HL-60 (cell line): Measurements from ENCODE around the gene FSD1L.

Experiments
- DNase-seq, 2 experiments: peaks; one replicate each; pipeline ENCODE4 v3.0.0-alpha.2; 2010 to 2020; ENCODE audit warnings: low read depth in 1 of 2, low spot score in 1 of 2
- H3K27ac ChIP-seq: fragments of 250-450 bp; sonication (Bioruptor Pico); replicated peaks from 2 replicates; pipeline ENCODE4 v1.5.1; 2020; ENCODE audit warnings: mild to moderate bottlenecking, moderate library complexity
- H3K27me3 ChIP-seq: fragments of 250-450 bp; sonication (Bioruptor Pico); 2 replicates; pipeline ENCODE4 v1.5.1; 2021; ENCODE audit warnings: mild to moderate bottlenecking, moderate library complexity; ENCODE audit not compliant: insufficient read depth, poor library complexity, severe bottlenecking
- H3K4me3 ChIP-seq: replicated peaks from 2 replicates; pipeline ENCODE4 v1.5.1; 2011; ENCODE audit warnings: mild to moderate bottlenecking, control low read depth, low read length; ENCODE audit not compliant: insufficient read depth
- CTCF ChIP-seq: IDR thresholded peaks from one replicate; pipeline ENCODE4 v1.5.1; 2011; ENCODE audit warnings: low read length, control low read depth, inconsistent platforms; ENCODE audit not compliant: insufficient read depth
- GABPA ChIP-seq: IDR thresholded peaks from 2 replicates; pipeline ENCODE4 v1.6.1; 2012; ENCODE audit warnings: low read depth
- POLR2AphosphoS5 ChIP-seq: IDR thresholded peaks from 2 replicates; pipeline ENCODE4 v1.6.1; 2012; ENCODE audit warnings: low read depth
- REST ChIP-seq: IDR thresholded peaks from 2 replicates; pipeline ENCODE4 v1.6.1; 2012; ENCODE audit warnings: low read depth; ENCODE audit not compliant: insufficient replicate concordance
- SPI1 ChIP-seq: IDR thresholded peaks from 2 replicates; pipeline ENCODE4 v1.6.1; 2012; ENCODE audit warnings: low read depth, mild to moderate bottlenecking, borderline replicate concordance

Gene FSD1L

GRCh38 chr9:105500108-105500766 is 52.4 kb downstream of the FSD1L start:
- H3K27me3 ChIP-seq: no peaks in the 10 kb centered on the region
- no peak for TF ChIP-seq POLR2AphosphoS5
- TF ChIP-seq CTCF: no peak
- no peak overlapping the region for H3K27ac ChIP-seq
- DNase-seq: peak in 1 of 2 experiments; percentile 15
- no peak overlapping the region for H3K4me3 ChIP-seq

GRCh38 chr9:105501414-105501813 is 53.6 kb downstream of the FSD1L start:
- Histone ChIP-seq H3K4me3 (no peak overlapping the region), H3K27ac (no peak overlapping the region), H3K27me3 (no peaks in the 10 kb centered on the region)
- TF ChIP-seq REST (no peak), SPI1 (no peak)
- no peak for DNase-seq

- no peaks in the 10 kb centered on the region for H3K27me3 ChIP-seq
- no peak overlapping the region for H3K4me3 ChIP-seq
- H3K27ac ChIP-seq: no peak overlapping the region
- no peak for TF ChIP-seq CTCF
- no peak for TF ChIP-seq GABPA
- TF ChIP-seq POLR2AphosphoS5: no peak
- TF ChIP-seq REST: no peak
- TF ChIP-seq SPI1: no peak
- DNase-seq: no peak
Observed at GRCh38 chr9:105502276-105502675, 54.4 kb downstream of the FSD1L start.

- no peak overlapping the region for H3K27ac ChIP-seq
- TF ChIP-seq GABPA (no peak), CTCF (no peak), REST (no peak), SPI1 (no peak), POLR2AphosphoS5 (no peak)
- H3K27me3 ChIP-seq: no peaks in the 10 kb centered on the region
- H3K4me3 ChIP-seq: no peak overlapping the region
- no peak for DNase-seq
Observed at GRCh38 chr9:105503881-105504280, 56.0 kb downstream of the FSD1L start.
